ENCODE results near the gene HPF1.
"Not testable (repeated sequence)": the region's sequence is repeated elsewhere in the genome, so short reads cannot be mapped to it uniquely, and the experiment has no call there.

HPF1 gene

GRCh38 chr4:169738604-169739003 is 19.1 kb downstream of the HPF1 start:
- DNase-seq (ENCODE audit: low spot score), result not testable (repeated sequence)

GRCh38 chr4:169730564-169730963 is 27.2 kb downstream of the HPF1 start:
- DNase-seq (ENCODE audit: low spot score), result peak; percentile 6

- no peak for DNase-seq (ENCODE audit: low spot score)
Observed at GRCh38 chr4:169727616-169728015, 30.1 kb downstream of the HPF1 start.

GRCh38 chr4:169724260-169724659 is 33.5 kb downstream of the HPF1 start:
- peak; percentile 51 for DNase-seq (ENCODE audit: low spot score)

GRCh38 chr4:169723207-169723965 is 34.4 kb downstream of the HPF1 start:
- no peak for DNase-seq (ENCODE audit: low spot score)

GRCh38 chr4:169720529-169720928 is 37.2 kb downstream of the HPF1 start:
- DNase-seq (ENCODE audit: low spot score), result no peak

- peak; percentile 10 for DNase-seq (ENCODE audit: low spot score)
Observed at GRCh38 chr4:169716677-169717076, 41.1 kb downstream of the HPF1 start.

GRCh38 chr4:169715826-169716225 is 41.9 kb downstream of the HPF1 start:
- DNase-seq (ENCODE audit: low spot score), result no peak

- no peak for DNase-seq (ENCODE audit: low spot score)
Observed at GRCh38 chr4:169707958-169708643, 49.6 kb downstream of the HPF1 start.

GRCh38 chr4:169698331-169698730 is 59.4 kb downstream of the HPF1 start:
- DNase-seq (ENCODE audit: low spot score), result no peak

- no peak for DNase-seq (ENCODE audit: low spot score)
Observed at GRCh38 chr4:169690787-169691186, 67.0 kb downstream of the HPF1 start.

- DNase-seq (ENCODE audit: low spot score), result no peak
Observed at GRCh38 chr4:169689681-169690080, 68.1 kb downstream of the HPF1 start.

- no peak for DNase-seq (ENCODE audit: low spot score)
Observed at GRCh38 chr4:169682372-169683047, 75.2 kb downstream of the HPF1 start.

All from kidney tubule cell (primary cell).